DMS79 (cell line): ENCODE results near the gene POU6F2.
"Not testable (repeated sequence)": the region's sequence is repeated elsewhere in the genome, so short reads cannot be mapped to it uniquely, and the experiment has no call there.

ENCODE experiments used
- DNase-seq: peaks from one replicate; lab custom pipeline; 2025; lab: John Stamatoyannopoulos, UW

POU6F2 gene

GRCh38 chr7:39187130-39187529, 209.4 kb downstream of the POU6F2 start:
- no peak for DNase-seq

DNA sequence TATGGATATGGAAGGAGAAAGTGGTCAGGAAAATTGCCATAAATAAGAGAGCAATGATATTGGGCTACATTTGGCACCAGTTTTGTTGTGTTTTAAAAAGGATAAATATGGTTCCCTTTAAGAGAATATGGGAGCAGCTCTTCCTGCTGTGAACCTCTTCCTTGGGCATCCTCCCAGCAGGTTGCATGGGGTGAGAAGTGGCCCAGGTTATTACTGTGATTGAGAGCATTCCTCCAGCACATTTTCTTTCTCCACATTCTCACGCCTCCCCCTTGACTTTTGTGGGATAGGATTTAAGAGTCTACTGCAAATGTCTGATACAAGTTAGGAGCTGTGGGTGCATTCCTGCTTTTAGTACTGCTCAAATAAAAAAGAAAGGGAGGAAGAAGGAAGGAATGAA, 214.8 kb downstream of the POU6F2 start:
- DNase-seq = no peak

DNA sequence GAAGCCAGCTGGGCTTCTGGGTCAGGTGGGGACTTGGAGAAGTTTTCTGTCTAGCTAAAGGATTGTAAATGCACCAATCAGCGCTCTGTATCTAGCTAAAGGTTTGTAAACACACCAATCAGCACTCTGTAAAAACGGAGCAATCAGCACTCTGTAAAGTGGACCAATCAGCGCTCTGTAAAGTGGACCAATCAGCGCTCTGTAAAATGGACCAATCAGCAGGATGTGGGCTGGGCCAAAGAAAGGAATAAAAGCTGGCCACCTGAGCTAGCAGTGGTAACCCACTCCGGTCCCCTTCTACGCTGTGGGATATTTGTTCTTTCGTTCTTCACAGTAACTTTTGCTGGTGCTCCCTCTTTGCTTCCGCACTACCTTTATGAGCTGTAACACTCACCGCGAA, 216.7 kb downstream of the POU6F2 start:
- DNase-seq = not testable (repeated sequence)

- DNase-seq = no peak
Measured at GRCh38 chr7:39195967-39196366, 218.3 kb downstream of the POU6F2 start.

DNA sequence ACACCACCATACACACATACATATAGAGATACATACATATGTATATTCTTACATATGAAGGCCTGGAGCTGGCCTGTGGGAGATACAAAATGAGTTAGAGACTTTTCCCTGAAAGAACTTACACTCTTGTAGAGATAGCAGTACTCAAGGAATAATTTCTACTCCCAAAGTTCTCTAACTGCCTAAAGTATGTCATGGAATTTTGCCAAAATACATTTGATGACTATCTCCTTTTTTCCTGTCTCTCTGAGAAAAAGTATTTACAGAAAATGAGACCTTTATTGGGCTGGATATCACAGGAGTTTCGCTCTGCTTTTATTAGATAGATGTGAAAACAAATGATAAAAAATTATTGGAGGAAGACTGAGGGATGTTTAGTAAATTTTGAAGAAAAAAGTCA, 220.1 kb downstream of the POU6F2 start:
- DNase-seq = no peak

DNA sequence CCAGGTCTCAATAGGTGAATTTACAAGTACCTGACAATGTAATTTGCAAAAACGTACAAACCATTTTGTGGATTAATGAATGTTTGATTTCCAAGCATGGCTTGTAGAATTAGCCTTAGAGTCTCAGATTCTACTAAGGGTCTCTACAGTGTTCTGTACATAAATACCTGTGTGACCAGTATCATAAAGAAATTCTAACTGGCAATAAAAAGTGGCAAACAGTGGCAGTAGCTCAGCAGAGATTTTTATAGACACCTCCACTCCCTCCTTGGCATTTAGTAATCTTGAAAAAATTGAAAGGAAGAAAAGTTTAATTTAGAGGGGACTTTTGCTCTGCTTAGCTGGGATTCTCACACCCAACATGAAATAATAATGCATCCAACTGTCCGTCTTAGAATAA, 220.8 kb downstream of the POU6F2 start:
- no peak for DNase-seq

GRCh38 chr7:39199006-39199405, 221.3 kb downstream of the POU6F2 start:
- no peak for DNase-seq

DNA sequence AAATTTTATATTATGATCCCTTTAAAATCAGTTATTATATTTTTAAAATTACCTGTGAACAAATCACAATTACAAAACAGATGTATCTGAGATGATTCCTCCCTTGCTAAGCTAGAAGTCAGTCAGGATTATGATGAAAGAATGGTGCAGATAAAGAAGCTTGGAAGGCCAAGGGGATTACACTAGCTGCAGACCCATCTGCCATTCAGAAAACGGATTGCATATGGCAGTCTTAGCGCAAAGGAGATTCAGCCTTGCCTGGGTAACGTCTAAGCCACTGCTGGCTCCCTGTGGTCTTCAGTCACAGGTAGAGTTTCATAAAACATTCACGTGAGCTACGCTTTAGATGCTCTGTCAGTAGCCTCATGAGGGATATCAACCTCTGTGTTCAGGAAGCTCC, 222.2 kb downstream of the POU6F2 start:
- DNase-seq = no peak

- no peak for DNase-seq
Measured at GRCh38 chr7:39202041-39202440, 224.3 kb downstream of the POU6F2 start.

- DNase-seq = no peak
Measured at GRCh38 chr7:39210362-39210761, 232.7 kb downstream of the POU6F2 start.

DNA sequence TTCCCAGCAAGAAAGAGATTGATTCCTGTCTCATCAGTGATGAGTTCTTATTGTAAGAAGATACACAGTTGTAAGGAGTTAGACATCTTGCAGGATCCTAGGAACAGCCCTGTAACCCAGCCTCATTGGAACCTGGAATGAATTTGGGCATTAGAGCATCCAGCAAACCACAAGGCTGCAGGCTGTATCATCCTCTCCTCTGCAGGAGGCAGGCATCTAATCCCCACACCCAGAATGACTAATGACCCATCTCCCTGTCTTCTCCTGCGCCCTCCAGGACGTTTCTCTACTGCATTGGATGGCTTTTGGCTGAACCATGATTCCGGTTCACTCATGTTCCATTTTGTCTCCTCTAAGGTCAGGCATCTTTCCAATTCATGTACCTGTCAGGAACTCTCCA, 233.9 kb downstream of the POU6F2 start:
- DNase-seq = no peak

DNA sequence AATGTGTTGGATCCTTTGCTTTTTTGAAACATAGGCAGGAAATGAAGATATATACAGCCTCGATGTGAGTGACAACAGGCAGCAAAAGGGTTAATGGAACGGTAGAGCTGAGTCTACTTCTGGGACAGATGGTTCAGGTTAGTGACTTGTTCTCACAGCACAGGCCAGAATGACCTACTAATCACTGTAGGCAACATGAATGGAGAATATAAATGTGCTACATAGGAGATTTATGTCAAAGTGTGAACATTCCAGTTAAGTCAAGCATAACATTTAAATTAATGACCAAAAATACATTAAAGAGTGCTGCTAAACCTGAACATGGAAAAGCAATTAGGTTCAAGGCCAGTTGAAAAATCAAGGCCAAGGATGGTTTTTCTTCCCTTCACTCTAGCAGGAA, 235.2 kb downstream of the POU6F2 start:
- no peak for DNase-seq

DNA sequence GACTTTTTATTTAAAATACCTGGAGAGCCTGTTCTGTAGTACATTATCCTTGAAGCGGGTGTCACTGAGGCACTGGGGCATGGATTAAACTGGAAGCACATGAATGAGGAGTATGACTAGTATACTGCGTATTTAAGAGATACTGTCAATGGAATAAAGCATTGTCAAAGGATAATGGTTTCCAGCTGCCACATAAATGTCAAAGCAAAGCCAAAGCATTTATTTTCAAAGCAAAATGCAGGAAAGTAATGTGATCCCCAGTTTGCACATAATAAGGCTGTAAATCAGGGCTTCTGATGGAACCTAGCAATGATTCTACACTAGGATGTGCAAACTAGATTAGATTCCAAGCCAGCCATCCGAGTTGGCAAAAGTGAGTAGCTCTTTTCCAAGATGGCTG, 240.1 kb downstream of the POU6F2 start:
- no peak for DNase-seq

DNA sequence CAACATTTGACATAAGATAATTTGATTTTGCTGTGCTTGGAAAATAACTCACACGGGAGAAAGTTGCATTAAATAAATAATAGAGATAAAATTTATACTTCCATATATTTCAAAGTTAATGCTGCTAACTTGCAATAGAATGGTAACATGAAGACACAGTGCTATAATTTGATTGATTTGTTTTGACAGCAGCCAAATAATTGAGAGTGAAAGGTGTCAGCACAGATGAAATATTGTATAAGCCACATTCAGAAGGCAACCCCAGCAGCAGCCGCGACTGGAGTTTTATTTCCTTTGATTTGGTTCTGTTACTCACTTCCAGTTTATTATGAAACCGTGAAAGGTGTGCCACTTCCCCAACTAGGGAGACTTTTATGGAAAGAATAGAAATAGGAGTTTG, 242.2 kb downstream of the POU6F2 start:
- DNase-seq = no peak

DNA sequence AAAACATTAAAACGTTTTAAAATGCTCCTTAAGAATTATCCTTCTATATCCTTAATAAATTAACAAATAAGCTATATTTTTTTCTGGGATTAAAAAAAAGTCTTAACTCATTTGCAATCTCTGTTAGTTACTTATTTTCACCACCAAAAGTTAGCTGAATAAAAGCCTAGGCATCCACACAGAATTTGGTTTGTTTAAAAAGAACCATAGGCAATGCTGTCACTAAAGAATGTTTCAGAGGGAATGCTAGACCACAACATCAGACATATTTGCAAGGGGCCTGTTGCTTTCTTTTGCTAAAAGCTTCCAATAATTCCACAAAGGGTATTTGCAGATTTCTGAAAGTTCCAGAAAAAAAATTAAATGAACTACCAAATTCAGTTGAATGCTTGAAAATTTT, 244.2 kb downstream of the POU6F2 start:
- DNase-seq = no peak

DNA sequence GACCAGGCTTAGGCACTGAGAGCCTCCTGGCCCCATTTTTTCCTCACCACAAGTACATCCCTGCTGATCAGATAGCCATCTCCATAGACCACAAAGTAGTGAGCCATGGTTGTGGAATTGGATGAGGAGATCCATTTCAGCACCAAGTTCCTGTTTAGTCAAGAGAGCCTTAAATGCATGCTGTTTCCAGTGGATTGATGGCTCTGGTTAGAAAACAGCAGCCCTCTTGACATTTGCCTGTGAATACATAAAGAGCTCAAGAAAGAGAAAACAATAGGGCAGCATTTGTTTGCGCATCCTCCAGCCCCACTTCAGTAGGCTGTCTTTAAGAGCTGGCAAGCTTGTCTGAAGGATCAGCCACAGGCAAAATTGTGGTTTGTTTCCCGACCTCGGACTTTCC, 251.2 kb downstream of the POU6F2 start:
- peak; percentile 98 for DNase-seq

GRCh38 chr7:39233851-39234529, 256.3 kb downstream of the POU6F2 start:
- DNase-seq = no peak

GRCh38 chr7:39238234-39238869, 260.6 kb downstream of the POU6F2 start:
- no peak for DNase-seq

- DNase-seq = no peak
Measured at GRCh38 chr7:39240864-39241263, 263.2 kb downstream of the POU6F2 start.

- no peak for DNase-seq
Measured at GRCh38 chr7:39247576-39247975, 269.9 kb downstream of the POU6F2 start.

- DNase-seq = no peak
Measured at GRCh38 chr7:39248041-39248691, 270.5 kb downstream of the POU6F2 start.

GRCh38 chr7:39248692-39249090, 271.0 kb downstream of the POU6F2 start:
- DNase-seq = no peak

GRCh38 chr7:39249635-39250152, 272.0 kb downstream of the POU6F2 start:
- no peak for DNase-seq
